GM12801 (cell line): ENCODE data around the gene TMEM109.

Experiments used
- CTCF ChIP-seq: IDR thresholded peaks from one replicate; pipeline ENCODE4 v1.5.1; 2011; ENCODE audit warnings: control low read depth; ENCODE audit not compliant: insufficient read length; ENCODE audit errors: extremely low read depth

Gene TMEM109

GRCh38 chr11:60954421-60954820 lies 40.5 kb downstream of the TMEM109 start:
- no peak for TF ChIP-seq CTCF

DNA sequence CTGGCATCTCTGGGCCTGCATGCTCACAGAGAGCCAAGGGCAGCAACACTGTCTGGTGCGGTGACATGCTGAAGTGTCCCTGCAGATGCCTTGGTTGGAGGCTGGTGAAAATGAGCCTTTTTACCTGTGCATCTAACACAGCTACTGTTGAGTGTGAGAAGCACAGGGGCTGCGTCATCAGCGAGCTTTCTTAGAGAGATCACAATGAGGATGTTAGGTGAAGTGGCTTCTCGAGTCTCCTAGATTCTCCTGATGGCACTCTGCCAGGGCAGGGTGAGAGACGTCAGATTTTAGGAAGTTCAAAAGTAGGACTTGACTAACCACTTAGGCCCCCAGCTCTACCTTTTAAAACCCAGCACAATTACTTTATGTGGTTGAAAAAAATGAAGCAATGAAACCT lies 41.6 kb downstream of the TMEM109 start:
- TF ChIP-seq CTCF = no peak

DNA sequence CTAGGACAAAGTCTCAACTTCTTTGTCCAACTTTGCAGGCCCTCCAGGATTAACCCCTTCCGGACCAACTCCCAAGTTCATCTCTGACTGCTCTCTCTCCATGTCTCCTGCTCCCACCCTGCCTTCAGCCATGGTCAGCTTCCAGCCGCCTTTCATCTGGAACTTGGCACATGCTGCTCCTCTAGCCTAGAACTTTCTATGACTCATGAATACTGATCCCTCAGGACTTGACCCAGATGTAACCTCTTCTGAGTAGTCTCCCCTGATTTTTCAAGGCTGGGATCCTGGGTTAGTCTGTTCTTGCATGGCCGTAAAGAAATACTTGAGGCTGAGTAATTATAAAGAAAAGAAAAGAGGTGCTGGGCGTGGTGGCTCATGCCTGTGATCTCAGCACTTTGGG lies 43.2 kb downstream of the TMEM109 start:
- TF ChIP-seq CTCF = no peak

- no peak for TF ChIP-seq CTCF
Observed at GRCh38 chr11:60959431-60959830, 45.5 kb downstream of the TMEM109 start.

- no peak for TF ChIP-seq CTCF
Observed at GRCh38 chr11:60960405-60960804, 46.4 kb downstream of the TMEM109 start.

- no peak for TF ChIP-seq CTCF
Observed at GRCh38 chr11:60964801-60965200, 50.8 kb downstream of the TMEM109 start.

- TF ChIP-seq CTCF = no peak
Observed at GRCh38 chr11:60966890-60967289, 52.9 kb downstream of the TMEM109 start.

GRCh38 chr11:60968223-60968622 lies 54.3 kb downstream of the TMEM109 start:
- no peak for TF ChIP-seq CTCF
